SK-N-SH treated with all-trans-retinoic acid at 6 μM for 48 hours (cell line): ENCODE measurements around the gene SRRM2.

Experiments
- ATAC-seq: fragments of 200-7000 bp; cut with Tn5 transposase; 3 replicates; pipeline ENCODE4 v1.9.1; 2020; ENCODE audit warnings: mild to moderate bottlenecking, moderate library complexity
- ARNTL ChIP-seq: fragments of 450-650 bp; formaldehyde crosslinking; IDR thresholded peaks from 2 replicates; pipeline ENCODE4 v1.5.0; 2020; ENCODE audit warnings: low read depth, mild to moderate bottlenecking, moderate library complexity, borderline replicate concordance
- CREB5 ChIP-seq: fragments of 250-450 bp; sonication (Bioruptor Pico); IDR thresholded peaks from 2 replicates; pipeline ENCODE4 v1.5.1; 2020; ENCODE audit warnings: low read depth, mild to moderate bottlenecking, moderate library complexity
- CSRNP3 ChIP-seq: fragments of 250-450 bp; sonication (Bioruptor Pico); IDR thresholded peaks from 2 replicates; pipeline ENCODE4 v1.5.1; 2021; ENCODE audit warnings: mild to moderate bottlenecking, moderate library complexity
- ESRRG ChIP-seq: fragments of 250-450 bp; sonication (Bioruptor Pico); IDR thresholded peaks from 2 replicates; pipeline ENCODE4 v1.6.1; 2021; ENCODE audit warnings: mild to moderate bottlenecking
- GLIS3 ChIP-seq: fragments of 250-450 bp; sonication (Bioruptor Pico); IDR thresholded peaks from 2 replicates; pipeline ENCODE4 v1.5.0; 2020; ENCODE audit warnings: mild to moderate bottlenecking, moderate library complexity
- ISL1 ChIP-seq: fragments of 250-450 bp; sonication (Bioruptor Pico); IDR thresholded peaks from 2 replicates; pipeline ENCODE4 v2.1.2; 2022; ENCODE audit warnings: mild to moderate bottlenecking, moderate library complexity
- OSR1 ChIP-seq: fragments of 250-450 bp; sonication (Bioruptor Pico); IDR thresholded peaks from 2 replicates; pipeline ENCODE4 v1.8.0; 2022; ENCODE audit warnings: moderate library complexity, mild to moderate bottlenecking, inconsistent platforms
- PATZ1 ChIP-seq: fragments of 250-450 bp; sonication (Bioruptor Pico); IDR thresholded peaks from 2 replicates; pipeline ENCODE4 v1.8.0; 2020; ENCODE audit warnings: mild to moderate bottlenecking, moderate library complexity, borderline replicate concordance
- POU6F1 ChIP-seq: fragments of 250-450 bp; sonication (Bioruptor Pico); IDR thresholded peaks from 2 replicates; pipeline ENCODE4 v1.8.0; 2021; ENCODE audit warnings: low read depth, mild to moderate bottlenecking, moderate library complexity, borderline replicate concordance
- PPARA ChIP-seq: fragments of 250-450 bp; sonication (Bioruptor Pico); IDR thresholded peaks from 2 replicates; pipeline ENCODE4 v1.5.0; 2020; ENCODE audit warnings: mild to moderate bottlenecking, borderline replicate concordance
- SNAI2 ChIP-seq: fragments of 250-450 bp; sonication (Bioruptor Pico); IDR thresholded peaks from 2 replicates; pipeline ENCODE4 v1.5.0; 2020; ENCODE audit warnings: mild to moderate bottlenecking, moderate library complexity
- TCF4 ChIP-seq: fragments of 250-450 bp; sonication (Bioruptor Pico); IDR thresholded peaks from 2 replicates; pipeline ENCODE4 v1.8.0; 2021; ENCODE audit warnings: mild to moderate bottlenecking, moderate library complexity, borderline replicate concordance
- TSHZ2 ChIP-seq: fragments of 250-450 bp; sonication (Bioruptor Pico); IDR thresholded peaks from 2 replicates; pipeline ENCODE4 v1.5.0; 2020; ENCODE audit warnings: mild to moderate bottlenecking, moderate library complexity
- ZC3H10 ChIP-seq: fragments of 250-450 bp; sonication (Bioruptor Pico); IDR thresholded peaks from 2 replicates; pipeline ENCODE4 v1.5.1; 2021; ENCODE audit warnings: mild to moderate bottlenecking, moderate library complexity
- ZFP3 ChIP-seq: fragments of 250-450 bp; sonication (Bioruptor Pico); IDR thresholded peaks from 2 replicates; pipeline ENCODE4 v1.5.0; 2020; ENCODE audit warnings: mild to moderate bottlenecking, moderate library complexity
- ZFP30 ChIP-seq: fragments of 450-650 bp; formaldehyde crosslinking; IDR thresholded peaks from 2 replicates; pipeline ENCODE4 v1.5.0; 2022; ENCODE audit warnings: mild to moderate bottlenecking, moderate library complexity
- ZNF565 ChIP-seq: fragments of 450-650 bp; formaldehyde crosslinking; conservative IDR thresholded peaks from 2 replicates; pipeline ENCODE4 v1.5.0; 2020; ENCODE audit warnings: low read depth, mild to moderate bottlenecking, moderate library complexity
- ZNF70 ChIP-seq: fragments of 450-650 bp; formaldehyde crosslinking; IDR thresholded peaks from 2 replicates; pipeline ENCODE4 v1.5.0; 2020; ENCODE audit warnings: mild to moderate bottlenecking, moderate library complexity
- ZNF8 ChIP-seq: fragments of 450-650 bp; formaldehyde crosslinking; IDR thresholded peaks from 2 replicates; pipeline ENCODE4 v1.5.0; 2020; ENCODE audit warnings: mild to moderate bottlenecking, moderate library complexity

Gene SRRM2

GRCh38 chr16:2769675-2770056 lies 17.2 kb downstream of the SRRM2 start:
- TF ChIP-seq ESRRG = no peak
- no peak for TF ChIP-seq ZC3H10 (CRISPR knock-in tag)
- TF ChIP-seq SNAI2 (CRISPR knock-in tag) = no peak
- no peak for TF ChIP-seq TCF4 (CRISPR knock-in tag)
- no peak for TF ChIP-seq OSR1 (CRISPR knock-in tag)
- no peak for TF ChIP-seq PATZ1 (CRISPR knock-in tag)
- TF ChIP-seq POU6F1 (CRISPR knock-in tag) = no peak
- TF ChIP-seq ISL1 (CRISPR knock-in tag) = no peak
- TF ChIP-seq ZFP3 (CRISPR knock-in tag) = no peak
- no peak for TF ChIP-seq ARNTL (CRISPR knock-in tag)
- no peak for TF ChIP-seq CREB5 (CRISPR knock-in tag)
- no peak for TF ChIP-seq ZNF70 (CRISPR knock-in tag)
- no peak for TF ChIP-seq ZNF8 (CRISPR knock-in tag)
- no peak for TF ChIP-seq ZNF565 (CRISPR knock-in tag)
- no peak for TF ChIP-seq CSRNP3 (CRISPR knock-in tag)
- no peak for TF ChIP-seq PPARA (CRISPR knock-in tag)
- ATAC-seq = peak; percentile 1; the same call in 2 of the 3 replicates

- peak; percentile 12 for ATAC-seq
- TF ChIP-seq TSHZ2 (CRISPR knock-in tag) (no peak), GLIS3 (CRISPR knock-in tag) (no peak), ZFP30 (CRISPR knock-in tag) (no peak), ISL1 (CRISPR knock-in tag) (no peak), CREB5 (CRISPR knock-in tag) (no peak), PPARA (CRISPR knock-in tag) (no peak), TCF4 (CRISPR knock-in tag) (no peak)
Observed at GRCh38 chr16:2770057-2770951, 17.9 kb downstream of the SRRM2 start.
